Vagina (tissue), 2 donors: ENCODE data around the gene TOMT.

Experiments
- POLR2A ChIP-seq, 2 donors: fragments of 450-650 bp; IDR thresholded peaks; one replicate each; pipeline ENCODE4 v1.6.1; 2017; ENCODE audit warnings: antibody characterized with exemption in 2 of 2, mild to moderate bottlenecking in 2 of 2, moderate library complexity in 2 of 2
- POLR2AphosphoS5 ChIP-seq, 2 donors: sonication (generic); formaldehyde crosslinking; IDR thresholded peaks; one replicate each; pipeline ENCODE4 v1.9.0; 2017; ENCODE audit warnings: antibody characterized with exemption in 2 of 2, mild to moderate bottlenecking in 2 of 2, low read depth in 1 of 2; ENCODE audit not compliant: insufficient read depth in 1 of 2
- TF ChIP-seq, protein P1 (sequence below), 3 experiments: fragments of 450-650 bp in 2 of 3; fragments of 200-600 bp in 1 of 3; sonication (generic) in 1 of 3; IDR thresholded peaks; one replicate each; pipeline ENCODE4 v1.5.1; 2017 to 2019; ENCODE audit warnings: antibody characterized with exemption in 3 of 3, mild to moderate bottlenecking in 2 of 3, moderate library complexity in 2 of 3

DNA sequence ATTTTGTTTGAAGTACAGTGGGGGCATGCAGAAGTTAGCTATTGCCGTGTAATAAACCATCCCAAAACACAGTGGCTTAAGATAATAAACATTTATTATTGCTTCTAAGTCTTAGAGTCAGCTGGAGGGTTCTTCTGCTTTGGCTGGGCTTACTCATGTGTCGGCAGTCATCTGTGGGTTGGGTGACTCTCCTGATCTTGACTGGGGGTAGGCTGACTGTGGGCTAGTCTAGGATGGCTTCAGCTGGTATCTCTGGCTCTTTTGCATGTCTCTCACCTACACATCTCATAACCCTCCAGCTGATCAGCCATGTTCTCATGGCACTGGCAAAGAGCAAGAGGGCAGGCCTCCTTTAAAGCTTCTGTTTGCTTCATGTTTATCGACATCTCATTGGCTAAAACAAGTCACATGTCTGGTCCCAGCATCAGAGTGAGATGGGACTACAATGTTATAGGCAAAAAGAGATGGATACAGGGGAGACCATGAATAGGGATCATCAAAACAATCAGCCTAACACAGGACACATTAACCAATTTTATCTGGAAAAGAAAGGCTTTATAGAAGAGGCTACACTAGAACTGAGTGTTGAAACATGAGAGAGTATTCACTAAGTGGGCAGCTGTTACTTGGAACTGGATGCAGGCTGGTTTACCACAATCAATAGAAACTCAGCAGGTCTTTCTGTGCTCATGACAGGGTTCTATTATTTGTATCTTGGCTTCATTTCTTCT lies 19.9 kb upstream of the TOMT start:
- no peak for TF ChIP-seq POLR2A (IDR thresholded peaks at IDR 0.05)
- TF ChIP-seq, protein P1, sequence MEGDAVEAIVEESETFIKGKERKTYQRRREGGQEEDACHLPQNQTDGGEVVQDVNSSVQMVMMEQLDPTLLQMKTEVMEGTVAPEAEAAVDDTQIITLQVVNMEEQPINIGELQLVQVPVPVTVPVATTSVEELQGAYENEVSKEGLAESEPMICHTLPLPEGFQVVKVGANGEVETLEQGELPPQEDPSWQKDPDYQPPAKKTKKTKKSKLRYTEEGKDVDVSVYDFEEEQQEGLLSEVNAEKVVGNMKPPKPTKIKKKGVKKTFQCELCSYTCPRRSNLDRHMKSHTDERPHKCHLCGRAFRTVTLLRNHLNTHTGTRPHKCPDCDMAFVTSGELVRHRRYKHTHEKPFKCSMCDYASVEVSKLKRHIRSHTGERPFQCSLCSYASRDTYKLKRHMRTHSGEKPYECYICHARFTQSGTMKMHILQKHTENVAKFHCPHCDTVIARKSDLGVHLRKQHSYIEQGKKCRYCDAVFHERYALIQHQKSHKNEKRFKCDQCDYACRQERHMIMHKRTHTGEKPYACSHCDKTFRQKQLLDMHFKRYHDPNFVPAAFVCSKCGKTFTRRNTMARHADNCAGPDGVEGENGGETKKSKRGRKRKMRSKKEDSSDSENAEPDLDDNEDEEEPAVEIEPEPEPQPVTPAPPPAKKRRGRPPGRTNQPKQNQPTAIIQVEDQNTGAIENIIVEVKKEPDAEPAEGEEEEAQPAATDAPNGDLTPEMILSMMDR (IDR thresholded peaks at IDR 0.05), result no peak
- no peak for TF ChIP-seq POLR2AphosphoS5 (IDR thresholded peaks at IDR 0.05; ENCODE audit: insufficient read depth in 1 of 2, low read depth in 1 of 2)
